Measurements from ENCODE around the gene IQCF6. TPM values are rescaled to one million over a fixed set of nuclear protein-coding genes. Genes with fewer than 3 reads are reported as not detected.

The IQCF6 gene
- total and polyA plus RNA-seq, 2 of the 13 experiments (the other 11 are each of a cell fraction or from before 2014, with no cell fraction given) = not detected

GRCh38 chr3:51773529-51774056 is 5.4 kb downstream of the IQCF6 start:
- FAIRE-seq (no peak), DNase-seq (ENCODE audit: low spot score) (no peak), ATAC-seq (no peak)
- ChIA-PET POLR2A (no interaction called here), CTCF (ENCODE audit: low intra/inter-chr PET ratio, low total read pairs) (no interaction called here)
- in situ Hi-C loops (cut with HindIII; ENCODE audit: extremely low pct_ligation_motif_present, low pct_unique_long_range_greater_than_20kb) = no loop called here
- Histone ChIP-seq H3K4me3 (replicated peaks in 1 of 3; ENCODE audit: insufficient read depth in 1 of 3, low read depth in 2 of 3, low read length in 3 of 3) (no peak overlapping the region), H3K27ac (ENCODE audit: extremely low read length, insufficient read depth, low read length) (no peak overlapping the region), H3K9me3 (ENCODE audit: low read length) (no peaks in the 10 kb centered on the region), H4K20me1 (ENCODE audit: insufficient read depth, low read length) (no peaks in the 10 kb centered on the region), H3K27me3 (ENCODE audit: control insufficient read depth in 1 of 2, insufficient read depth in 2 of 2, low read length in 2 of 2) (peaks cover 0 to 1% of the 10 kb centered on the region in 2 experiments; a peak in 1 of 5 replicates), H3K36me3 (replicated peaks in 1 of 2; ENCODE audit: control insufficient read depth in 1 of 2, insufficient read depth in 2 of 2, low read length in 2 of 2) (no peaks in the 10 kb centered on the region), H3K4me1 (ENCODE audit: insufficient read depth, low read length) (no peaks in the 10 kb centered on the region), H3K4me2 (ENCODE audit: low read depth, low read length) (no peak overlapping the region), H2AFZ (ENCODE audit: low read length) (no peak overlapping the region), H3K79me2 (ENCODE audit: insufficient read depth, low read length) (no peaks in the 10 kb centered on the region), H3K9ac (ENCODE audit: insufficient read depth, low read depth, low read length) (no peak overlapping the region)
- 0% methylated on average over 4 of the region's 4 CpGs for WGBS (ENCODE audit: low lambda C conversion rate)
- no peak for TF ChIP-seq ZFYVE20 (CRISPR knock-in tag; IDR thresholded peaks at IDR 0.05; ENCODE audit: borderline replicate concordance, low read depth)
- TF ChIP-seq ZNF841 (CRISPR knock-in tag; IDR thresholded peaks at IDR 0.05; ENCODE audit: borderline replicate concordance) = no peak
- no peak for TF ChIP-seq ZNF839 (CRISPR knock-in tag; IDR thresholded peaks at IDR 0.05; ENCODE audit: borderline replicate concordance)
- TF ChIP-seq SPEN (CRISPR knock-in tag; IDR thresholded peaks at IDR 0.05; ENCODE audit: low read depth) = no peak
- TF ChIP-seq ZFX (CRISPR knock-in tag; IDR thresholded peaks at IDR 0.05; ENCODE audit: low read depth) = no peak
- TF ChIP-seq ZNF737 (CRISPR knock-in tag; IDR thresholded peaks at IDR 0.05; ENCODE audit: borderline replicate concordance) = no peak
- TF ChIP-seq BCL6 (CRISPR knock-in tag; IDR thresholded peaks at IDR 0.05) = no peak
- TF ChIP-seq PRMT3 (CRISPR knock-in tag; IDR thresholded peaks at IDR 0.05; ENCODE audit: borderline replicate concordance, low read depth) = no peak
- no peak for TF ChIP-seq HHEX (CRISPR knock-in tag; IDR thresholded peaks at IDR 0.05)
- no peak for TF ChIP-seq ATF1 (CRISPR knock-in tag; IDR thresholded peaks at IDR 0.05)
- TF ChIP-seq ZFP91 (CRISPR knock-in tag; IDR thresholded peaks at IDR 0.05; ENCODE audit: borderline replicate concordance) = no peak
- TF ChIP-seq ZFP36L1 (CRISPR knock-in tag; IDR thresholded peaks at IDR 0.05) = no peak
- TF ChIP-seq SUZ12 (IDR thresholded peaks at IDR 0.05; ENCODE audit: low read depth, low read length) = no peak
- no peak for TF ChIP-seq SMAD9 (CRISPR knock-in tag; IDR thresholded peaks at IDR 0.05)
- BruUV-seq (replicated peaks) = no TSS peak
- intact Hi-C loops (cut with micrococcal nuclease; ENCODE audit: unreplicated experiment) = no loop called here
